Hepatocyte (in vitro differentiated cells): ENCODE data around the gene SPECC1L. TPM values are rescaled to one million over a fixed set of nuclear protein-coding genes. Genes with fewer than 3 reads are reported as not detected.

Experiments
- DNase-seq: peaks from one replicate; pipeline ENCODE4 v3.0.0-alpha.2; 2016; ENCODE audit warnings: low spot score
- H2AFZ ChIP-seq: fragments of 200-600 bp; sonication (generic); 2 replicates; pipeline ENCODE4 v1.6.0; 2016; ENCODE audit warnings: antibody characterized with exemption, mild to moderate bottlenecking
- H3K27ac ChIP-seq: fragments of 200-600 bp; sonication (generic); 2 replicates; pipeline ENCODE4 v1.5.1; 2016; ENCODE audit warnings: mild to moderate bottlenecking
- H3K27me3 ChIP-seq: fragments of 200-600 bp; sonication (generic); 2 replicates; pipeline ENCODE4 v1.6.1; 2016
- H3K36me3 ChIP-seq: fragments of 200-600 bp; sonication (generic); replicated peaks from 2 replicates; pipeline ENCODE4 v1.5.1; 2016; ENCODE audit warnings: low read depth; ENCODE audit not compliant: insufficient read depth
- H3K4me1 ChIP-seq: fragments of 200-600 bp; sonication (generic); 2 replicates; pipeline ENCODE4 v1.5.1; 2016; ENCODE audit warnings: mild to moderate bottlenecking, moderate library complexity; ENCODE audit not compliant: insufficient read depth
- H3K4me2 ChIP-seq: fragments of 200-600 bp; sonication (generic); 2 replicates; pipeline ENCODE4 v1.6.0; 2016
- H3K4me3 ChIP-seq: fragments of 200-600 bp; sonication (generic); 2 replicates; pipeline ENCODE4 v1.5.1; 2016; ENCODE audit warnings: mild to moderate bottlenecking
- H3K79me2 ChIP-seq: fragments of 200-600 bp; sonication (generic); 2 replicates; pipeline ENCODE4 v1.6.0; 2017; ENCODE audit warnings: mild to moderate bottlenecking
- H3K9me2 ChIP-seq: fragments of 200-600 bp; sonication (generic); replicated peaks from 2 replicates; pipeline ENCODE4 v1.6.0; 2017; ENCODE audit warnings: mild to moderate bottlenecking; ENCODE audit not compliant: insufficient read depth
- H3K9me3 ChIP-seq: fragments of 200-600 bp; sonication (generic); 2 replicates; pipeline ENCODE4 v1.5.1; 2016; ENCODE audit warnings: low read depth, mild to moderate bottlenecking
- H4K20me1 ChIP-seq: fragments of 200-600 bp; sonication (generic); 2 replicates; pipeline ENCODE4 v1.6.0; 2016; ENCODE audit warnings: mild to moderate bottlenecking; ENCODE audit not compliant: insufficient read depth, poor library complexity, severe bottlenecking
- EZH2 ChIP-seq: fragments of 200-600 bp; sonication (generic); IDR thresholded peaks from 2 replicates; pipeline ENCODE4 v1.6.1; 2016; ENCODE audit warnings: antibody characterized with exemption, mild to moderate bottlenecking, borderline replicate concordance
- EZH2phosphoT487 ChIP-seq: fragments of 200-600 bp; sonication (generic); IDR thresholded peaks from one replicate; pipeline ENCODE4 v1.6.1; 2018; ENCODE audit warnings: antibody characterized with exemption, mild to moderate bottlenecking, low read depth, moderate library complexity; ENCODE audit not compliant: unreplicated experiment, severe bottlenecking
- WGBS: methylation state at CpG from one replicate; pipeline ENCODE4 v1.1.6; 2016; ENCODE audit warnings: low lambda C conversion rate; ENCODE audit errors: missing lambda C conversion rate; 5-methylcytosine and 5-hydroxymethylcytosine counted together
- polyA plus RNA-seq: library from polyadenylated mRNA; unstranded; fragments of >200 nt; fragmentation: Nextera tagmentation; extraction: Ambion mirVana; gene quantifications from 2 replicates; pipeline ENCODE4 v1.2.1, GENCODE V29; 2016
- total RNA-seq: library from RNA; depleted of rRNA; stranded (reverse); fragments of >200 nt; gene quantifications from 2 replicates; pipeline ENCODE4 v1.2.3, GENCODE V29; 2014
- TF ChIP-seq, protein P1 (sequence below): fragments of 200-600 bp; sonication (generic); IDR thresholded peaks from 2 replicates; pipeline ENCODE4 v1.5.1; 2016; ENCODE audit warnings: antibody characterized with exemption, mild to moderate bottlenecking; ENCODE audit not compliant: poor library complexity

The SPECC1L gene
- total and polyA plus RNA-seq, 2 experiments from 2014 or later = 13.0 to 28.3 TPM

DNA sequence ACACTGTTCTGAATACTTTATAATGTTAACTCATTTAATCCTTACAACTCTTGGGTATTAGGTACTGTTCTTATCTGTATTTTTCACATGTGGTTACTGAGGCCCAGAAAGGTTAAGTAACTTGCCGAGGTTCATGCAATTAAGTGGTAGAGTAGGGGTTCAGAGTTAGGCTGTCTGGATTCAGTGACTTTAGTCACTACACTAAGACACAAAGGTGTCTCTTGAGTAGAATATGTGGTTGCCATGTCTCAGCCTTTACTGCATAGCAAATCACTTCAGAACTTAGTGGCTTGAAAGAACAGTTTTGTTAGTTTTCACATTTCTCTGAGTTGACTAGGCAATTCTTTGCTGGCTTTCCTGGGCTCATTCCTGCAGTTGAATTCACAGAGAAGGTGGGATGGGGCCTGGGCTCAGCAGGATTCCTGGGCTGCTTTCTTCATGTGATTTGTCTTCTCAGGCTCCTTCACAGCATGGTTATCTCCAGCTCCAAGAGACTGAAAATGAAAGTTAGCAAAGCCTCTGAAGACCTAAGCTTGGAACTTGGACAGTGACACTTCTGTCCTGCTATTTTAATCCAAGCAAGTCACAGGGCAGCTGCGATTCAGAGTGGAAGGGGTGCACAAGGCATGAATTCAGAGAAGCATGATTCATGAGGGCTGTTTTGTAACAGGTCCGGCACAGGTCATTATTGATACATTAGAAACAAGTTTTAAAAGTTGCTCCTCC is 68.3 kb downstream of the SPECC1L start:
- Histone ChIP-seq H2AFZ (no peak overlapping the region), H3K79me2 (no peaks in the 10 kb centered on the region), H3K4me3 (no peak overlapping the region), H3K9me2 (no peaks in the 10 kb centered on the region), H3K4me2 (no peak overlapping the region), H3K36me3 (no peaks in the 10 kb centered on the region), H3K4me1 (no peaks in the 10 kb centered on the region), H3K27ac (no peak overlapping the region), H3K27me3 (no peaks in the 10 kb centered on the region), H3K9me3 (no peaks in the 10 kb centered on the region), H4K20me1 (no peaks in the 10 kb centered on the region)
- 91% methylated on average over 3 of the region's 3 CpGs for WGBS
- peak; percentile 19 for DNase-seq
- no peak for TF ChIP-seq EZH2

DNA sequence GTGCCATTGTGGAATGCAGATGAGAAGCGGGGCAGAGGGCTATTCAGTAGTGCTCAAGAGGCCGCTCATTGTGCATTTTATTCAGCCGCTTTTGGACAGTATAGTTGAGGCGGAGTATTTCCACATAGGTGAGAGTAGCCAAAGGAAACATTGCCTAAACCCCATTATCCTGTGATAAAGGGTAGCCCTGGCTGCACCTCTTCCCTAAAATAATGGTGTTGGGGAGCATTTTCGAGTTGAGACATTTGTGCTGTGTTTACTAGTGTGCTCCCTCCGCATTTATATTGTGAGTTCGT is 68.8 kb downstream of the SPECC1L start:
- H3K27ac ChIP-seq = no peak overlapping the region
- H3K79me2 ChIP-seq = no peaks in the 10 kb centered on the region
- H3K4me1 ChIP-seq = no peaks in the 10 kb centered on the region
- H3K36me3 ChIP-seq = no peaks in the 10 kb centered on the region
- H3K9me2 ChIP-seq = no peaks in the 10 kb centered on the region
- H3K9me3 ChIP-seq = no peaks in the 10 kb centered on the region
- TF ChIP-seq, protein P1, sequence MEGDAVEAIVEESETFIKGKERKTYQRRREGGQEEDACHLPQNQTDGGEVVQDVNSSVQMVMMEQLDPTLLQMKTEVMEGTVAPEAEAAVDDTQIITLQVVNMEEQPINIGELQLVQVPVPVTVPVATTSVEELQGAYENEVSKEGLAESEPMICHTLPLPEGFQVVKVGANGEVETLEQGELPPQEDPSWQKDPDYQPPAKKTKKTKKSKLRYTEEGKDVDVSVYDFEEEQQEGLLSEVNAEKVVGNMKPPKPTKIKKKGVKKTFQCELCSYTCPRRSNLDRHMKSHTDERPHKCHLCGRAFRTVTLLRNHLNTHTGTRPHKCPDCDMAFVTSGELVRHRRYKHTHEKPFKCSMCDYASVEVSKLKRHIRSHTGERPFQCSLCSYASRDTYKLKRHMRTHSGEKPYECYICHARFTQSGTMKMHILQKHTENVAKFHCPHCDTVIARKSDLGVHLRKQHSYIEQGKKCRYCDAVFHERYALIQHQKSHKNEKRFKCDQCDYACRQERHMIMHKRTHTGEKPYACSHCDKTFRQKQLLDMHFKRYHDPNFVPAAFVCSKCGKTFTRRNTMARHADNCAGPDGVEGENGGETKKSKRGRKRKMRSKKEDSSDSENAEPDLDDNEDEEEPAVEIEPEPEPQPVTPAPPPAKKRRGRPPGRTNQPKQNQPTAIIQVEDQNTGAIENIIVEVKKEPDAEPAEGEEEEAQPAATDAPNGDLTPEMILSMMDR = no peak
- TF ChIP-seq EZH2 (no peak), EZH2phosphoT487 (no peak)
- WGBS = 96% methylated on average over 7 of the region's 7 CpGs
- H4K20me1 ChIP-seq = no peaks in the 10 kb centered on the region
- no peak overlapping the region for H2AFZ ChIP-seq
- H3K27me3 ChIP-seq = no peaks in the 10 kb centered on the region
- no peak overlapping the region for H3K4me2 ChIP-seq
- DNase-seq = no peak
- H3K4me3 ChIP-seq = no peak overlapping the region

DNA sequence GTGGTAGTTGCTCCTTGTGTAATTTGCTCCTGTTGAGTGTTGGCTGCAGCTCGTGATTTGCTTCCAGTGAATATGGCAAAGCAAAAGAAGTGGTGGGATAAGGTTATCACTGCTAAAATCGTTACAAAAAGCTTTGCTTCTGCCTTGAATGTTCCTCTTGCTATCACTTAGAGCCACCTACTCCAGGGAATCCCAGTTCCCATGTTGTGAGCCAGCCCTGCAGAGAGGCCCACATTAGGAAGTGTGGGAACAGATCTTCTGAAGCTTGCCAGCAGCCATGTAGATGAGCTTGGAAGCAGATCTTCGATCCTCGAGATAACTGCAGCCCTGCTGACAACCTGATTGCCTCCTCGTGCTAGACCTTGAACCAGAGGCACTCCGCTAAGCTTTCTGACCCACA is 71.0 kb downstream of the SPECC1L start:
- Histone ChIP-seq H3K36me3 (no peaks in the 10 kb centered on the region), H3K27ac (no peak overlapping the region), H3K4me3 (no peak overlapping the region), H3K4me1 (no peaks in the 10 kb centered on the region), H2AFZ (no peak overlapping the region), H4K20me1 (no peaks in the 10 kb centered on the region), H3K4me2 (no peak overlapping the region), H3K79me2 (no peaks in the 10 kb centered on the region), H3K27me3 (no peaks in the 10 kb centered on the region), H3K9me3 (no peaks in the 10 kb centered on the region), H3K9me2 (no peaks in the 10 kb centered on the region)
- WGBS = 74% methylated on average over 6 of the region's 6 CpGs
- TF ChIP-seq EZH2 = no peak
- TF ChIP-seq, protein P1 = no peak
- TF ChIP-seq EZH2phosphoT487 = no peak
- DNase-seq = no peak

DNA sequence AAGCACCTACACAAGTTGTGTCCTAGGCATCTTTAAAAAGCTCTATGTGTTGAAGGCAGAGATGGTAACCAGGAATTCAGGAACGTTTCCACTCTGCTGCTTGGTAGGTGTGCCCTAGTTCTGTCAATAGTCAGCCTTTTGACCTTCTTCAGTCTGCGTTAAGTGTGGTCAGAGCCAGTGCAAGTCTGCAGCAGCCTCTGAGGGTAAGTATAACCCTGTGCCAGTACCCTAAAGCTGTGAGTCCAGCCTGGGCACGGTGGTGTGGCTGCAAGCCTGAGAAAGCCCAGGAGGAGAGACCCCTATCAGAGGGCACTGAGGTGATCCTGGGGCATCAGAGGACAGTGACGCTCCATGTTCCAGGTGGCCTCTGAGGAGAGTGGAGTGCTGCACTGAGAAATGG is 80.0 kb downstream of the SPECC1L start:
- Histone ChIP-seq H3K4me2 (no peak overlapping the region), H3K4me1 (no peaks in the 10 kb centered on the region), H3K9me2 (no peaks in the 10 kb centered on the region), H3K27ac (no peak overlapping the region), H3K27me3 (no peaks in the 10 kb centered on the region), H4K20me1 (no peaks in the 10 kb centered on the region), H3K79me2 (no peaks in the 10 kb centered on the region), H3K9me3 (no peaks in the 10 kb centered on the region), H3K36me3 (no peaks in the 10 kb centered on the region), H3K4me3 (no peak overlapping the region), H2AFZ (no peak overlapping the region)
- 95% methylated on average over 4 of the region's 4 CpGs for WGBS
- no peak for DNase-seq
- TF ChIP-seq EZH2phosphoT487 (no peak), EZH2 (no peak)
- TF ChIP-seq, protein P1 = no peak
